ENCODE results near the gene FAM20C.
"Not testable (repeated sequence)": the region's sequence is repeated elsewhere in the genome, so short reads cannot be mapped to it uniquely, and the experiment has no call there.

Gene FAM20C

DNA sequence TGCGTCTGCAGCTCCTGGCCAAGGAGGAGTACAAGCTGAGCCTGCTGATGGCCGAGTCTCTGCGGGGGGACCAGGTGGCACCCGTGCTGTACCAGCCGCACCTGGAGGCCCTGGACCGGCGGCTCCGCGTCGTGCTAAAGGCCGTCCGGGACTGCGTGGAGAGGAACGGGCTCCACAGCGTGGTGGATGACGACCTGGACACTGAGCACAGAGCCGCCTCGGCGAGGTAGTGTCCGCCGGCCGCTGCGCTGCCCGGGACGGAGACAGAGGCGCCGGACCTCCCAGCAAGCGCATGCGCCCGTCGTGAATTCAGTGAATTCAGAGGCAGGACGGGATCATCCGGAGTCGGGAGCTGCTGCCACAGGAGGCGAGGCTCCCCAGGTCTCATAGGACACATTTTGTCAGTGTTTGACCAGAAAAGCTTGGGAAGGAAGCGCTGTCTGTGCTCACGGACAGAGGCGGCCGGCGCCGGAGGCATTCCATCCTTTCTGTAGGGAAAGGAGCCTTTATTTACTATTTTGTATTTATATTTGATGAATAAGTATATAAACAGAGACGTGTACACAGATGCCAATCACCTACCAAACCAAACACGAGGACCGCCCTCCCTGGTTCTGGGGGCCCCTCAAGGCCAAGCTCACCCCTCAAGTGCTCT lies 67.5 kb downstream of the FAM20C start:
- H3K4me3 ChIP-seq (ENCODE audit: low read depth, low read length): no peak overlapping the region
- TF ChIP-seq, protein P1, sequence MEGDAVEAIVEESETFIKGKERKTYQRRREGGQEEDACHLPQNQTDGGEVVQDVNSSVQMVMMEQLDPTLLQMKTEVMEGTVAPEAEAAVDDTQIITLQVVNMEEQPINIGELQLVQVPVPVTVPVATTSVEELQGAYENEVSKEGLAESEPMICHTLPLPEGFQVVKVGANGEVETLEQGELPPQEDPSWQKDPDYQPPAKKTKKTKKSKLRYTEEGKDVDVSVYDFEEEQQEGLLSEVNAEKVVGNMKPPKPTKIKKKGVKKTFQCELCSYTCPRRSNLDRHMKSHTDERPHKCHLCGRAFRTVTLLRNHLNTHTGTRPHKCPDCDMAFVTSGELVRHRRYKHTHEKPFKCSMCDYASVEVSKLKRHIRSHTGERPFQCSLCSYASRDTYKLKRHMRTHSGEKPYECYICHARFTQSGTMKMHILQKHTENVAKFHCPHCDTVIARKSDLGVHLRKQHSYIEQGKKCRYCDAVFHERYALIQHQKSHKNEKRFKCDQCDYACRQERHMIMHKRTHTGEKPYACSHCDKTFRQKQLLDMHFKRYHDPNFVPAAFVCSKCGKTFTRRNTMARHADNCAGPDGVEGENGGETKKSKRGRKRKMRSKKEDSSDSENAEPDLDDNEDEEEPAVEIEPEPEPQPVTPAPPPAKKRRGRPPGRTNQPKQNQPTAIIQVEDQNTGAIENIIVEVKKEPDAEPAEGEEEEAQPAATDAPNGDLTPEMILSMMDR (IDR thresholded peaks at IDR 0.05; ENCODE audit: low read depth, low read length): no peak

GRCh38 chr7:260441-261281 lies 68.3 kb downstream of the FAM20C start:
- TF ChIP-seq, protein P1 (IDR thresholded peaks at IDR 0.05; ENCODE audit: low read depth, low read length): no peak
- no peak overlapping the region for H3K4me3 ChIP-seq (ENCODE audit: low read depth, low read length)

DNA sequence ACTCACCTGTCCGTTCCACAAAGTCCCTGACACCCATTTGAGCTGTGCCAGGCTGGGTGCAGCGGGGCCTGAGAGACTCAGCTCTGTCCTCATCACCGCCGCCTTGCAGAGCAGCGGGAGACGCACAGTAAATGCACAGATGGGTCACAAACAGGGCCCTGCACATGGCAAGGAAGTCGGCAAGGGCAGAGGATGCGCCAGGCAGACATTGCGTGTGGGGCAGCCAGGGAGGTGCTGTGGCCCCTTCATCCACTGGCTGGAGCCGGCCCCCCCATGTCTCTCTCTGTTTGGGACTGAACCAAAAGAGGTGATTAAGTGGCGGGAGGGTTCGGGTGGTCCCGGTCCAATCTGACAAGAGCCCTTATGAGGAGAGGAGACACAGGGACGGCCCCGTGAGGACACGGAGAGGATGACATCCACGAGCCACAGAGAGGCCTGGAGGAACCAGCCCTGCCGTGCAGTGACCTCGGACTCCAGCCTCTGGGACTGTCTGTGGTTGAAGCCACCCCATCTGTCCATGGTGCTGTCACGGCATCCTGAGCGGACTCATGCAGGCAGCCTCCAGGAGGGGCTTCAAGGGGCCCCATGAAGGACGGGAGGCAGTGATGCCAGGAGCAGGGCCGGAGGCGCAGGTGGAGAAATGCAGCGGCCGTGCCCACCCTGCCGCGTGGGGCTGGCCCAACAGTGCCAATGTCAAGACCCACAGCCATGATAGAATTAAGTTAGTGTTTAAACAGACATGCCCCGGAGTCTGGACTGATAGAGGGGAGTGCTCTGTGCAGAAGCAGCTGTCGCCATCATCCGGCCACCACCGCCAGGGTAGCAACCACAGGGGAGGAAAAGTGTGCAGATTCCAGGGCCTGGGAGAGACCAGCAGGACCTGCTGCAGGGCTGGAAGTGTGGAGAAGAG lies 69.2 kb downstream of the FAM20C start:
- H3K4me3 ChIP-seq (ENCODE audit: low read depth, low read length): no peak overlapping the region
- TF ChIP-seq, protein P1 (IDR thresholded peaks at IDR 0.05; ENCODE audit: low read depth, low read length): no peak

- no peak overlapping the region for H3K4me3 ChIP-seq (ENCODE audit: low read depth, low read length)
- TF ChIP-seq, protein P1 (IDR thresholded peaks at IDR 0.05; ENCODE audit: low read depth, low read length): no peak
Measured at GRCh38 chr7:262251-262572, 69.8 kb downstream of the FAM20C start.

- not testable (repeated sequence) for H3K4me3 ChIP-seq (ENCODE audit: low read depth, low read length)
Measured at GRCh38 chr7:262631-263311, 70.4 kb downstream of the FAM20C start.

More at GRCh38 chr7:262631-263311, 70.4 kb downstream of the FAM20C start:
- TF ChIP-seq, protein P1 (IDR thresholded peaks at IDR 0.05; ENCODE audit: low read depth, low read length): peak; percentile 41
